SKM-1 (cell line): ENCODE measurements around the gene FBN2.
"Not testable (repeated sequence)": the region's sequence is repeated elsewhere in the genome, so short reads cannot be mapped to it uniquely, and the experiment has no call there.

Experiments
- DNase-seq: peaks from one replicate; lab custom pipeline; 2025; ENCODE audit not compliant: unreplicated experiment; lab: John Stamatoyannopoulos, UW

The FBN2 gene

GRCh38 chr5:128432913-128433440 lies 105.1 kb downstream of the FBN2 start:
- peak; percentile 22 for DNase-seq

GRCh38 chr5:128427921-128428320 lies 110.1 kb downstream of the FBN2 start:
- DNase-seq, result no peak

- no peak for DNase-seq
Observed at GRCh38 chr5:128426090-128426534, 111.9 kb downstream of the FBN2 start.

- DNase-seq, result no peak
Observed at GRCh38 chr5:128424646-128425045, 113.4 kb downstream of the FBN2 start.

DNA sequence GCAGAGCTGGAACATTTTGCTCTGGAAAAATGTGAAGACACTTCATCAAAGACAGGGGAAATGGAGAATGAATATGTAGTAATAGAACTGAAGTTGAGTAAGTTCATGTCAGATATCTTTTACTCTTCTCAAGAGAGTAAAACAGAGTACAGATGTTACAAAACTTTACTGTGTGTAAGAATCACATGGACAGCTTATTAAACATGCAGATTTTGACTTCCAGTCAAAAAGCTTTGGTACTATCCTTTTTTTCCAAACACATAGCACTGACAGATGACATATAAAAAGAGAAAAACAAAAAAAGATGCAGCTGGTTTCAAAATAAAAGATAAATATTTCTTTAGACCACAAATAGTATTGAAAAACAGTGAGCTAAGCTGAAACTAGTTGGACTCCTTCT lies 115.4 kb downstream of the FBN2 start:
- DNase-seq, result no peak

DNA sequence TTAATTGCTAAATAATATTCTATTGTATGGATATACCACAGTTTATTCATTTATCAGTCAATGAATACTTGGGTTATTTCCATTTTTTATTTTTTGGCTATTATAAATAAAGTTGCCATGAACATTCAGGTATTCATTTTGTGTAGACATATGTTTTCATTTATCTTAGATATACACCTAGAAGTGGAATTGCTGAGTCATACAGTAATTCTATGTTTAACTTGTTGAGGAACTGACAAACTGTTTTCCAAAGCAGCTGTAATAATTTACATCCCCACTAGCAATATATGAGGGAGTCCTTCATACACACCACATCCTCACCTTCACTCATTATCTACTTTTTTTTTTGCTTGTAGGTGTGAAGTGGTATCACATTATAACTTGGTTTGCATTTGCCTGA lies 123.6 kb downstream of the FBN2 start:
- no peak for DNase-seq

- DNase-seq, result no peak
Observed at GRCh38 chr5:128413356-128413755, 124.7 kb downstream of the FBN2 start.

DNA sequence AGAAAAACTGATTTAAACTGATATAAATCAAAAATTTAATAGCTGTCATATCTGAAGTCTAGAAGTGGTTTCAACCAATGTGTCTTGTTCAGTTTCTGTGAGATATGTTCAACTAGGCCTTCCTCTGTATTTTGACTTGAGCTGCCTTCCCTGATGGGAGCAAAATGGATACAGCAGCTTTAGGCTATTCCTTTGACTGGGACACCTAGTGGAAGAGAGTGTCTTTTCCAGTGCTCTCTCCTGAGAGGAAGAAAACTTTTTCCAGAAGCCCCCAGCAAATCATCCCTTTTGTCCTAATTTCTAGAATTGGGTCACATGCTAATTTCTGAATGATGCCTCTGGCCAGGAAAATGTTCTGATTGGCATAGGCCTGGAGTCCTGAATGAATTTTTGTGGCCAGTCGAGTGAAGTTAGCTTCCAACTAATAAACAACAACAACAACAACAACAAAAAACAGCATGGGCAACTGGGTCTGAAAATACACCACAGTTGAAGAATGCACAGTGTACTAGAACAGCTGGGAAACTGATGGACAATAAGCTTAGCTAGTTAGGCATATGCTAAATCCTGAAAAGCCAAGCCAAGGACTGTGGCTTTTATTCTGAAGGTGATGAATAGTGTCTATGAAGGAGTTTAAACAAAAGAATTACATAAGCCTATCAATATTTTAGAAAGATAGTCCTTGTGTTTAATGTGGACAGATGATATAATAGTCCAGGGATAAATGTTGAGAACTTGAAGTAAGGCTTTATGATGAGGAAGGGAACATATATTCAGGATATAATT lies 125.7 kb downstream of the FBN2 start:
- DNase-seq, result no peak

- no peak for DNase-seq
Observed at GRCh38 chr5:128409166-128409800, 128.8 kb downstream of the FBN2 start.

DNA sequence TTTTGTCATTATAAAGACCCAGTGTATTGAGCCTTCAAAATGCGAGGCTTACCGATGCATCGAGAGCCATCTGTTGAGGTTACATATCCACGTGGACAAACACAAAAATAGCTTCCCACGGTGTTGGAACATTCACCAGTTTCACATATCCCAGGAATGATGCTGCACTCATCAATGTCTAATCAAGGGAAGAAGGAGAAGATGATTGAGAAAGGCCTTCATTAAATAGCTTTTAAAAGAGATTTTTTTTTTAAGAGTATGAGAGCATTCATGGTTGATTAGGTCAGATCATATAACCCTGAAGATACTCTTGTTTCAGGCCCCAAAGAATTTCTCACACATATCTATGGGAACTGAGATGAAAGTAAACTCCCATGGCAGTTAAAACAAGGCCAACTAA lies 129.4 kb downstream of the FBN2 start:
- DNase-seq, result no peak

GRCh38 chr5:128407944-128408343 lies 130.1 kb downstream of the FBN2 start:
- no peak for DNase-seq

GRCh38 chr5:128406803-128407202 lies 131.2 kb downstream of the FBN2 start:
- DNase-seq, result no peak

DNA sequence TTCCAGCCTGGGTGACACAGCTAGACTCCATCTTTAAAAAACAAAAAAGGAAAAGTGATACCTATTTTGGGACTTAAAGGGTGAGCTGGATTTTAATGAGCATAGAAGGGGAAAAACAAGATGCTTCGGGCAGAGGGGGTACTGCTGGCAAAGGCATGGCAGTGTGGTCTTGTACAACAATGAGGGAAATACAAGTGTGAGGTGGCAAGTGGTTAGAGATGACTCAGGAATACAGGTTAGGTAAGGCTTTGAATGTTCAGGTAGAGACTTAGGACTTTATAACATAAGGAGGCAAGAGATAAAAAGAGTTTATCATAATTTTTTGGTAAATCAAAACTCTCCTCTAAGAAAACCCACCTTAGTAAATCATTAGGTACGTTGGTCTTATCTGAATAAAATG lies 132.9 kb downstream of the FBN2 start:
- DNase-seq, result no peak

- DNase-seq, result no peak
Observed at GRCh38 chr5:128403333-128403732, 134.7 kb downstream of the FBN2 start.

- no peak for DNase-seq
Observed at GRCh38 chr5:128402506-128402905, 135.5 kb downstream of the FBN2 start.

- DNase-seq, result not testable (repeated sequence)
Observed at GRCh38 chr5:128400766-128401165, 137.3 kb downstream of the FBN2 start.

GRCh38 chr5:128399111-128399510 lies 138.9 kb downstream of the FBN2 start:
- DNase-seq, result no peak

DNA sequence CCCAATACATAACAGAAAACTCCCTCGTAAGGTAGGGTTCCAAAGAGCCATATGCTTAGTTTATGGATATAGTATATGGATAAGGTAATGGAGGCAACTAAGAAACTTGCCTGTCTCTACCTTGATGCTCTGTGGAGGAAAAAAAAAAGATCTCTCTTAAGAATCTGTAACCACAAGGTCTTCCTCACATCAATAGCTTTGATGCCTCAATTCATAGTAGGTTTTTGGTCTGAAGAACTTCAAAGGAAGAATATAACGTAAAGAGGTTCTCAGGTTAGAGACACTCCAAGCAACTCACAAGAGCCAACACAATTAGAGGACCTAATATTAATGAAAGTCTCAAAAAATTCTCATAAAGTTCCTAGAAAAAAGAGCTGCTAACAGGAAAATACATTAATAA lies 140.2 kb downstream of the FBN2 start:
- DNase-seq, result no peak

DNA sequence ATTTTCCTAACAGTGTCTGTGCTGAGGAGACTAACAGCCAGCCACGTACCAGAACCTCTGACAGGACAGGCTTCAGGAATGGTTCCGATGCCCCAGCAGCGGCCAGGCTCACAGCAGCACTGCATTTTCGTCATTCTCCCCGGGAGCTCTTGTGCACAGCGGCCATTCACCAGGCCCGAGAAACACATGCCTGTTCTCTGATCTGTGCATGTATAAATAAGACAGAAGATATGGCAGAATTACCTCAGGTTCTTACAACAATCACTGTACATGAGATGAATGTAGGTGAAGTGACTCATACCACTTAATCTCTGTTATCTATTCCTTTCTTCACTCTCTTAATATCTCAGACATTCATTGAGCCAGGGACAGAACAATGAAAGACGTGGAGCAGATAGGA lies 143.0 kb downstream of the FBN2 start:
- no peak for DNase-seq

GRCh38 chr5:128384068-128384467 lies 154.0 kb downstream of the FBN2 start:
- no peak for DNase-seq

GRCh38 chr5:128380337-128380736 lies 157.7 kb downstream of the FBN2 start:
- DNase-seq, result no peak

DNA sequence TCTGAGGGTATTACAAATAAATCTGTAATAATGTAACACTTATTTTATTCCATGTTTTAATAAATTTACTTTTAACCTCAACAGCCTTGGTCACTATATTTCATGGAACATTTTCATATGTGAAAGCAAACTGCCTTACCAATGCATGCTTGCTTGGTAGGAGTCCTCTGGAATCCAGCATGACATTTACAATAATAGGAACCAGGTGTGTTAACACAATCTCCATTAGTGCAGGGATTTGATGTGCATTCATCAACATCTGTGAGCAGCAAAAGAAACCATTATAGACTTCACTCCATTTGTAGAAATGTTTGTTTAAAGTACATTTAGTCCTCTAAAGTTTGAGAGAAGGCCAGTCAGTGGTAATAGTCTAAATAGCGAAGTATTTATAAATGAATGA lies 159.4 kb downstream of the FBN2 start:
- no peak for DNase-seq
